K562 (cell line): ENCODE measurements around the gene EIF1B. TPM values are rescaled to one million over a fixed set of nuclear protein-coding genes. Genes with fewer than 3 reads are reported as not detected.
A peak's percentile ranks its signal among the peaks of the same experiment; 100 is the strongest.

Source experiments
- ATAC-seq: fragments of 200-7000 bp; cut with Tn5 transposase; 3 replicates; pipeline ENCODE4 v1.9.1; 2020; ENCODE audit warnings: moderate library complexity
- BruUV-seq: library from RNA; stranded (reverse); fragments of 400-500 nt; replicated peaks from 2 replicates; lab custom pipeline; 2021; lab: Mats Ljungman, UMichigan
- CTCF ChIA-PET: fragments of 300-600 bp; formaldehyde crosslinking; extraction: SDS; loops from one replicate; lab custom pipeline; 2021; ENCODE audit warnings: low intra/inter-chr PET ratio; lab: Yijun Ruan, JAX
- POLR2A ChIA-PET: fragments of 300-600, 350-650 bp; sonication (Branson Sonifier 250); formaldehyde crosslinking; extraction: SDS; loops from one replicate; lab custom pipeline; 2021; ENCODE audit warnings: antibody characterized with exemption, inconsistent platforms; lab: Yijun Ruan, JAX
- DNase-seq, 4 experiments: peaks; one replicate each; pipeline versions ENCODE4 v3.0.0 to v3.0.0-alpha.2; 2011 to 2018; ENCODE audit warnings: low spot score in 3 of 4, mixed read lengths in 3 of 4; ENCODE audit errors: extremely low read depth in 1 of 4
- FAIRE-seq: peaks from 2 replicates; lab custom pipeline; 2011; peaks lifted over from hg19 to GRCh38; lab: Jason Lieb, UNC
- H2AFZ ChIP-seq: 2 replicates; pipeline ENCODE4 v1.6.0; 2011; ENCODE audit warnings: low read depth, low read length, control low read depth, inconsistent platforms
- H3K27ac ChIP-seq: fragments of 200-600 bp; 3 replicates; pipeline ENCODE4 v1.8.0; 2011; ENCODE audit warnings: low read depth, mild to moderate bottlenecking, control low read depth, inconsistent platforms, low read length, moderate library complexity, mixed read lengths; ENCODE audit errors: extremely low read depth
- H3K27me3 ChIP-seq, 2 experiments: fragments of 300-600 bp in 1 of 2; 2 replicates in 1 of 2; 3 replicates in 1 of 2; pipeline versions ENCODE4 v1.6.0 to v1.8.0; 2011; ENCODE audit warnings: inconsistent platforms in 2 of 2, low read length in 2 of 2, mild to moderate bottlenecking in 1 of 2, mixed read lengths in 1 of 2, moderate library complexity in 1 of 2; ENCODE audit not compliant: control insufficient read depth in 2 of 2, insufficient read depth in 2 of 2
- H3K36me3 ChIP-seq: fragments of 300-600 bp; 3 replicates; pipeline ENCODE4 v1.8.0; 2011; ENCODE audit warnings: mild to moderate bottlenecking, low read length, inconsistent platforms; ENCODE audit not compliant: control insufficient read depth, insufficient read depth
- H3K4me1 ChIP-seq, 2 experiments: fragments of 200-600 bp in 1 of 2; replicated peaks in 1 of 2; 2 replicates in 1 of 2; 3 replicates in 1 of 2; pipeline versions ENCODE4 v1.5.1 to v1.8.0; 2011; ENCODE audit warnings: inconsistent platforms in 2 of 2, low read length in 2 of 2, mild to moderate bottlenecking in 1 of 2, mixed read lengths in 1 of 2, moderate library complexity in 1 of 2; ENCODE audit not compliant: control insufficient read depth in 2 of 2, insufficient read depth in 2 of 2
- H3K4me2 ChIP-seq: 2 replicates; pipeline ENCODE4 v1.6.1; 2011; ENCODE audit warnings: low read length, control low read depth, inconsistent platforms, mixed read lengths; ENCODE audit not compliant: insufficient read depth
- H3K4me3 ChIP-seq: fragments of 200-600 bp; sonication (generic), shearing (Covaris generic); 2 replicates; pipeline ENCODE4 v1.5.1; 2016; ENCODE audit warnings: control low read depth, inconsistent platforms
- H3K79me2 ChIP-seq: fragments of 200-600 bp; 3 replicates; pipeline ENCODE4 v1.8.0; 2011; ENCODE audit warnings: low read length, inconsistent platforms; ENCODE audit not compliant: control insufficient read depth, insufficient read depth
- H3K9ac ChIP-seq, 2 experiments: 2 replicates each; pipeline versions ENCODE4 v1.6.0 to v1.6.1; 2011; ENCODE audit warnings: low read depth in 2 of 2, low read length in 2 of 2, control low read depth in 1 of 2, inconsistent platforms in 1 of 2, mild to moderate bottlenecking in 1 of 2, mixed read lengths in 1 of 2; ENCODE audit not compliant: insufficient read depth in 1 of 2
- H3K9me1 ChIP-seq: one replicate; pipeline ENCODE4 v1.6.0; 2011; ENCODE audit warnings: inconsistent platforms, mild to moderate bottlenecking, low read length, moderate library complexity; ENCODE audit not compliant: control insufficient read depth, insufficient read depth
- H3K9me3 ChIP-seq: replicated peaks from 2 replicates; pipeline ENCODE4 v1.5.1; 2011; ENCODE audit warnings: low read depth, low read length, inconsistent platforms; ENCODE audit not compliant: control insufficient read depth, insufficient read depth
- H4K20me1 ChIP-seq: replicated peaks from 2 replicates; pipeline ENCODE4 v1.6.1; 2011; ENCODE audit warnings: low read length, inconsistent platforms, mixed read lengths; ENCODE audit not compliant: control insufficient read depth, insufficient read depth
- LEF1 ChIP-seq: fragments of 450-650 bp; IDR thresholded peaks from 2 replicates; pipeline ENCODE4 v1.6.1; 2016; ENCODE audit warnings: mild to moderate bottlenecking
- WGBS: fragments of 100-300 bp; shearing (Covaris generic); methylation state at CpG from one replicate; pipeline ENCODE4 v1.1.6; 2016; ENCODE audit warnings: low coverage, mixed read lengths; ENCODE audit not compliant: insufficient coverage; ENCODE audit errors: missing lambda C conversion rate; 5-methylcytosine and 5-hydroxymethylcytosine counted together
- in situ Hi-C: fragments of 300-500 bp; cut with MboI; formaldehyde crosslinking; loops from 4 replicates; pipeline ENCODE4 v1.15.0; 2018; ENCODE audit warnings: inconsistent platforms, mixed read lengths
- intact Hi-C: fragments of 100-400 bp; cut with micrococcal nuclease; formaldehyde crosslinking; loops from 2 replicates; pipeline ENCODE4 v1.14.2; 2022
- polyA plus RNA-seq, 8 experiments: library from polyadenylated mRNA; depleted of rRNA in 4 of 8; stranded (reverse) in 5 of 8; unstranded in 3 of 8; fragments of >200 nt; fragmentation: Nextera tagmentation in 2 of 8; fragmentation: Illumina TruSeq in 1 of 8; extraction: Ambion mirVana in 2 of 8; extraction: Trizol in 1 of 8; gene quantifications; 2 replicates each; pipeline versions ENCODE4 v1.2.1 to v1.2.3, GENCODE V29; 2011 to 2014; ENCODE audit warnings: inconsistent platforms in 1 of 8, missing spikeins in 1 of 8
- total RNA-seq, 7 experiments: library from RNA; depleted of rRNA in 6 of 7; stranded (reverse); fragments of >200 nt in 6 of 7; fragmentation: Illumina TruSeq in 2 of 7; extraction: Trizol in 2 of 7; gene quantifications; 2 replicates each; pipeline versions ENCODE4 v1.2.1 to v1.2.3, GENCODE V29; 2011 to 2021; ENCODE audit warnings: low replicate concordance in 1 of 7
- TF ChIP-seq, protein P1 (sequence below), 2 experiments: IDR thresholded peaks; 2 replicates each; pipeline ENCODE4 v1.6.1; 2012; ENCODE audit warnings: improper control_type of control experiment in 2 of 2, low read depth in 2 of 2, low read length in 2 of 2, borderline replicate concordance in 1 of 2

Gene EIF1B
- total and polyA plus RNA-seq, 9 of the 15 experiments (the other 6 are each of a cell fraction or from before 2014, with no cell fraction given), result 18.1 to 184 (median 78.9) TPM

DNA sequence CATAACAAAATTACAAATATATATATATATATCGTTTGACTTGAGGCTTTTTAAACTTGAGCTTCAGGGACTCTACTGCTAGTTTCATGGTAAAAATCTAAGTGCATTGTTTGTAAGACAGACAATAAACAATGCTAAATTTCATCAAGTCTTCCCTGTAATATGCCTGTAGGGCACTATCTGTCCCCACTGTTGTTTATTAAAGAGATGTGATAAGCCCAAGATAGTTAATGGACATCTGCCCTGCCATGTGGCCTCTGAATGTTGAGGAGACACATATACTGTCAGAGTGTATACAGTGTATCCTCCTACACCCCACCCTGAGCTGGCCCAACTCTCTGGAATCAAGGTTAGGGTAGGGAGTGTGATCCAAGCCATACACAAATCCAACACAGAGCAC is 15.1 kb upstream of the EIF1B start:
- Histone ChIP-seq H3K9me3 (no peaks in the 10 kb centered on the region), H4K20me1 (no peaks in the 10 kb centered on the region), H3K9ac (no peak overlapping the region), H3K27me3 (no peaks in the 10 kb centered on the region), H3K4me1 (peaks cover 5 to 13% of the 10 kb centered on the region in 2 experiments), H3K4me3 (no peak overlapping the region), H3K27ac (no peak overlapping the region), H3K9me1 (no peaks in the 10 kb centered on the region), H3K36me3 (0 out of 3 replicates have a peak, but pooled peaks cover 3% of the 10 kb centered on the region), H3K79me2 (no peaks in the 10 kb centered on the region), H2AFZ (no peak overlapping the region), H3K4me2 (no peak overlapping the region)
- BruUV-seq, result no TSS peak
- ATAC-seq (no peak), FAIRE-seq (no peak), DNase-seq (no peak)
- no peak for TF ChIP-seq LEF1
- TF ChIP-seq, protein P1, sequence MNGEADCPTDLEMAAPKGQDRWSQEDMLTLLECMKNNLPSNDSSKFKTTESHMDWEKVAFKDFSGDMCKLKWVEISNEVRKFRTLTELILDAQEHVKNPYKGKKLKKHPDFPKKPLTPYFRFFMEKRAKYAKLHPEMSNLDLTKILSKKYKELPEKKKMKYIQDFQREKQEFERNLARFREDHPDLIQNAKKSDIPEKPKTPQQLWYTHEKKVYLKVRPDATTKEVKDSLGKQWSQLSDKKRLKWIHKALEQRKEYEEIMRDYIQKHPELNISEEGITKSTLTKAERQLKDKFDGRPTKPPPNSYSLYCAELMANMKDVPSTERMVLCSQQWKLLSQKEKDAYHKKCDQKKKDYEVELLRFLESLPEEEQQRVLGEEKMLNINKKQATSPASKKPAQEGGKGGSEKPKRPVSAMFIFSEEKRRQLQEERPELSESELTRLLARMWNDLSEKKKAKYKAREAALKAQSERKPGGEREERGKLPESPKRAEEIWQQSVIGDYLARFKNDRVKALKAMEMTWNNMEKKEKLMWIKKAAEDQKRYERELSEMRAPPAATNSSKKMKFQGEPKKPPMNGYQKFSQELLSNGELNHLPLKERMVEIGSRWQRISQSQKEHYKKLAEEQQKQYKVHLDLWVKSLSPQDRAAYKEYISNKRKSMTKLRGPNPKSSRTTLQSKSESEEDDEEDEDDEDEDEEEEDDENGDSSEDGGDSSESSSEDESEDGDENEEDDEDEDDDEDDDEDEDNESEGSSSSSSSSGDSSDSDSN (IDR thresholded peaks at IDR 0.05; ENCODE audit: borderline replicate concordance in 1 of 2, low read depth in 2 of 2, low read length in 2 of 2), result 0 out of 4 replicates have a peak, but pooled peaks of 1 of the 2 experiments have one; percentile 24
- intact Hi-C loops, result no loop called here
- POLR2A ChIA-PET, result interaction anchor here (0.5 to 3.0 kb wide), 5 partner anchors 10 to 171 kb away, joined by 3 to 10 read pairs (median 4); partner anchors contain the start of gene EIF1B
- CTCF ChIA-PET, result no interaction called here
- WGBS, result 60% methylated on average over 1 of the region's 1 CpG
- in situ Hi-C loops, result no loop called here
